Measurements from ENCODE around the gene FMO2. TPM values are rescaled to one million over a fixed set of nuclear protein-coding genes. Genes with fewer than 3 reads are reported as not detected.

The FMO2 gene
- polyA plus RNA-seq: 0.34 TPM in 1 of 2 replicates, not detected in the other

GRCh38 chr1:171185091-171185490, at the start of gene FMO2:
TSS of gene FMO2 (plus strand) at chr1:171185300. CDS start at chr1:171185714, 414 bp downstream.

GRCh38 chr1:171248302-171248701, 63.2 kb downstream of the FMO2 start, which contains the start of gene FMO1:
TSS of gene FMO1 (plus strand) at chr1:171248494. CDS start at chr1:171258088, 9,594 bp downstream.

Other genes starting within 250 kb of the FMO2 start
- gene MROH9, start 249.8 kb upstream of the FMO2 start, polyA plus RNA-seq: 0.09 TPM in 1 of 2 replicates, not detected in the other
- gene FMO3, start 94.4 kb upstream of the FMO2 start, polyA plus RNA-seq: 1.9 TPM in 1 of 2 replicates, not detected in the other
- not detected in 2 replicates for gene FMO1, start 63.2 kb downstream of the FMO2 start, polyA plus RNA-seq
- gene FMO4, start 128.9 kb downstream of the FMO2 start, polyA plus RNA-seq: 3.5 TPM in 1 of 2 replicates, not detected in the other